SK-N-SH (cell line): ENCODE results near the gene GK. TPM values are rescaled to one million over a fixed set of nuclear protein-coding genes. Genes with fewer than 3 reads are reported as not detected.

Source experiments
- CTCF ChIA-PET: fragments of 300-600, 350-600 bp; formaldehyde crosslinking; extraction: SDS; loops from one replicate; lab custom pipeline; 2021; lab: Yijun Ruan, JAX
- POLR2A ChIA-PET: fragments of 350-600 bp; sonication (Branson Sonifier 250); formaldehyde crosslinking; extraction: SDS; loops from one replicate; lab custom pipeline; 2020; ENCODE audit warnings: antibody characterized with exemption, inconsistent platforms; lab: Yijun Ruan, JAX
- DNase-seq: peaks from one replicate; pipeline ENCODE4 v3.0.0; 2012
- H2AFZ ChIP-seq: fragments of 200-600 bp; sonication (generic); 2 replicates; pipeline ENCODE4 v1.8.1; 2016; ENCODE audit warnings: antibody characterized with exemption, mild to moderate bottlenecking, low read depth
- H3F3A ChIP-seq: fragments of 200-600 bp; sonication (generic); replicated peaks from 2 replicates; pipeline ENCODE3; 2016; ENCODE audit warnings: antibody characterized with exemption, mild to moderate bottlenecking; ENCODE audit not compliant: insufficient read depth
- H3K27ac ChIP-seq, 2 experiments: fragments of 200-500 bp in 1 of 2; fragments of 200-600 bp in 1 of 2; sonication (Bioruptor generic) in 1 of 2; sonication (generic), shearing (Covaris generic) in 1 of 2; 2 replicates each; pipeline versions ENCODE4 v1.5.1 to v1.6.1; 2014 to 2016; ENCODE audit warnings: low read depth in 2 of 2, inconsistent platforms in 1 of 2, low read length in 1 of 2, mild to moderate bottlenecking in 1 of 2, mixed read lengths in 1 of 2
- H3K27me3 ChIP-seq: fragments of 200-600 bp; sonication (generic), shearing (Covaris generic); 2 replicates; pipeline ENCODE4 v1.6.1; 2016; ENCODE audit warnings: mixed run types; ENCODE audit not compliant: insufficient read depth
- H3K36me3 ChIP-seq, 2 experiments: fragments of 200-500 bp in 1 of 2; fragments of 200-600 bp in 1 of 2; sonication (Bioruptor generic) in 1 of 2; sonication (generic) in 1 of 2; replicated peaks in 1 of 2; 2 replicates each; pipeline versions ENCODE3 to v1.5.1; 2014 to 2016; ENCODE audit warnings: low read length in 1 of 2, mild to moderate bottlenecking in 1 of 2; ENCODE audit not compliant: insufficient read depth in 2 of 2, control insufficient read depth in 1 of 2
- H3K4me1 ChIP-seq, 2 experiments: fragments of 200-500 bp in 1 of 2; fragments of 200-600 bp in 1 of 2; sonication (Bioruptor generic) in 1 of 2; sonication (generic), shearing (Covaris generic) in 1 of 2; 2 replicates each; pipeline versions ENCODE4 v1.5.1 to v1.6.1; 2014 to 2016; ENCODE audit warnings: low read depth in 1 of 2, low read length in 1 of 2, mixed run types in 1 of 2; ENCODE audit not compliant: insufficient read depth in 2 of 2, control insufficient read depth in 1 of 2
- H3K4me2 ChIP-seq: fragments of 200-600 bp; sonication (generic), shearing (Covaris generic); 2 replicates; pipeline ENCODE4 v1.6.1; 2017; ENCODE audit warnings: mixed run types
- H3K4me3 ChIP-seq, 2 experiments: fragments of 200-500 bp in 1 of 2; fragments of 200-600 bp in 1 of 2; sonication (Bioruptor generic) in 1 of 2; sonication (generic), shearing (Covaris generic) in 1 of 2; 2 replicates each; pipeline versions ENCODE4 v1.5.1 to v1.8.1; 2014 to 2016; ENCODE audit warnings: low read depth in 2 of 2, inconsistent platforms in 1 of 2, low read length in 1 of 2, mild to moderate bottlenecking in 1 of 2, mixed read lengths in 1 of 2, moderate library complexity in 1 of 2
- H3K79me2 ChIP-seq: fragments of 200-600 bp; sonication (generic); 2 replicates; pipeline ENCODE4 v1.8.1; 2017; ENCODE audit warnings: mild to moderate bottlenecking; ENCODE audit not compliant: insufficient read depth
- H3K9ac ChIP-seq: fragments of 200-600 bp; sonication (generic); 2 replicates; pipeline ENCODE4 v1.6.1; 2017; ENCODE audit warnings: mixed run types
- H3K9me2 ChIP-seq: fragments of 200-600 bp; sonication (generic); 2 replicates; pipeline ENCODE4 v1.6.1; 2017; ENCODE audit warnings: mixed run types
- H3K9me3 ChIP-seq: fragments of 200-600 bp; sonication (generic); 2 replicates; pipeline ENCODE4 v1.6.1; 2017; ENCODE audit warnings: mixed run types, mild to moderate bottlenecking, moderate library complexity
- H4K20me1 ChIP-seq: fragments of 200-600 bp; sonication (generic); 2 replicates; pipeline ENCODE4 v1.6.1; 2017; ENCODE audit warnings: mild to moderate bottlenecking, mixed run types; ENCODE audit not compliant: insufficient read depth
- CTCF ChIP-seq: fragments of 200-600 bp; sonication (generic); IDR thresholded peaks from 2 replicates; pipeline ENCODE4 v1.6.1; 2017; ENCODE audit warnings: antibody characterized with exemption, mild to moderate bottlenecking, moderate library complexity
- FOXM1 ChIP-seq: IDR thresholded peaks from 2 replicates; pipeline ENCODE4 v1.4.0; 2012; ENCODE audit warnings: low read depth, mild to moderate bottlenecking
- GATA2 ChIP-seq: sonication (generic); formaldehyde crosslinking; IDR thresholded peaks from 2 replicates; pipeline ENCODE4 v1.5.0; 2020; ENCODE audit warnings: mild to moderate bottlenecking, missing genetic modification reagents
- IRF3 ChIP-seq: fragments of 150-350 bp; IDR thresholded peaks from 2 replicates; pipeline ENCODE4 v1.6.1; 2016; ENCODE audit warnings: mild to moderate bottlenecking, low read depth, low read length
- MEF2A ChIP-seq: IDR thresholded peaks from 2 replicates; pipeline ENCODE4 v1.4.0; 2012; ENCODE audit warnings: low read depth, borderline replicate concordance
- RAD21 ChIP-seq: IDR thresholded peaks from 2 replicates; pipeline ENCODE4 v1.6.1; 2012; ENCODE audit warnings: mild to moderate bottlenecking, low read length
- SMC3 ChIP-seq: IDR thresholded peaks from 2 replicates; pipeline ENCODE4 v1.6.1; 2012; ENCODE audit warnings: low read depth, low read length, improper control_type of control experiment
- TAF1 ChIP-seq: IDR thresholded peaks from 2 replicates; pipeline ENCODE4 v1.6.1; 2012; ENCODE audit warnings: low read depth, mild to moderate bottlenecking, low read length, moderate library complexity, borderline replicate concordance
- TEAD4 ChIP-seq: IDR thresholded peaks from 2 replicates; pipeline ENCODE4 v1.4.0; 2012; ENCODE audit warnings: mild to moderate bottlenecking, borderline replicate concordance; ENCODE audit not compliant: insufficient read depth
- USF1 ChIP-seq: IDR thresholded peaks from 2 replicates; pipeline ENCODE4 v1.4.0; 2012; ENCODE audit warnings: low read depth, borderline replicate concordance
- WGBS: methylation state at CpG from one replicate; pipeline ENCODE4 v1.1.6; 2017; ENCODE audit warnings: low lambda C conversion rate; 5-methylcytosine and 5-hydroxymethylcytosine counted together
- polyA plus RNA-seq, 3 experiments: library from polyadenylated mRNA; depleted of rRNA; stranded (reverse); fragments of >200 nt; gene quantifications; 2 replicates each; pipeline ENCODE4 v1.2.3, GENCODE V29; 2012

The GK gene
- polyA plus RNA-seq, 1 of the 3 experiments (the other 2 are of a cell fraction): 2.2 TPM

GRCh38 chrX:30734782-30735181, 81.6 kb downstream of the GK start:
- ChIA-PET CTCF (interaction anchor here (1.0 to 3.1 kb wide), 7 partner anchors 8 to 923 kb away, joined by 3 to 19 read pairs (median 8); no protein-coding TSS in a partner anchor), POLR2A (no interaction called here)
- Histone ChIP-seq H3K79me2 (no peaks in the 10 kb centered on the region), H3K36me3 (no peaks in the 10 kb centered on the region), H2AFZ (no peak overlapping the region), H3F3A (no peaks in the 10 kb centered on the region), H3K9ac (no peak overlapping the region), H4K20me1 (no peaks in the 10 kb centered on the region; the same call in 1 of the 2 replicates), H3K9me3 (no peaks in the 10 kb centered on the region), H3K4me1 (no peaks in the 10 kb centered on the region), H3K27ac (no peak overlapping the region), H3K4me3 (no peak overlapping the region), H3K4me2 (no peak overlapping the region), H3K27me3 (no peaks in the 10 kb centered on the region; the same call in 1 of the 2 replicates), H3K9me2 (no peaks in the 10 kb centered on the region)
- TF ChIP-seq USF1 (no peak), TEAD4 (no peak), IRF3 (no peak), TAF1 (no peak)
- 61% methylated on average over 3 of the region's 3 CpGs for WGBS
- no peak for DNase-seq

GRCh38 chrX:30735839-30736238, 82.6 kb downstream of the GK start:
- Histone ChIP-seq H3K4me2 (no peak overlapping the region), H3K27ac (no peak overlapping the region), H3K9ac (no peak overlapping the region), H3K36me3 (no peaks in the 10 kb centered on the region), H2AFZ (no peak overlapping the region), H3K9me3 (no peaks in the 10 kb centered on the region), H3F3A (no peaks in the 10 kb centered on the region), H3K9me2 (no peaks in the 10 kb centered on the region), H3K4me3 (no peak overlapping the region; a peak in 1 of 4 replicates)
- CTCF ChIA-PET: interaction anchor here (0.6 to 3.1 kb wide), 30 partner anchors 9 to 1745 kb away, joined by 3 to 19 read pairs (median 4); partner anchors contain the start of gene TAB3
- TF ChIP-seq IRF3 (no peak), FOXM1 (no peak), SMC3 (peak; percentile 47), MEF2A (no peak), RAD21 (peak; percentile 75), CTCF (peak; percentile 88), GATA2 (CRISPR knock-in tag) (no peak)
- TF ChIP-seq, all 33 proteins: peak for 3
- no peaks in the 10 kb centered on the region; the same call in 1 of the 2 replicates for H4K20me1 ChIP-seq
- DNase-seq: peak; percentile 45
- 12% methylated on average over 6 of the region's 6 CpGs for WGBS
- POLR2A ChIA-PET: no interaction called here
- no peaks in the 10 kb centered on the region for H3K4me1 ChIP-seq
- H3K27me3 ChIP-seq: no peaks in the 10 kb centered on the region; the same call in 1 of the 2 replicates
- no peaks in the 10 kb centered on the region for H3K79me2 ChIP-seq
